K562 (cell line): ENCODE measurements around the gene KLF1. TPM values are rescaled to one million over a fixed set of nuclear protein-coding genes. Genes with fewer than 3 reads are reported as not detected.

Experiments
- ADNP ChIP-seq: fragments of 200-800 bp; sonication (Bioruptor generic); IDR thresholded peaks from 2 replicates; pipeline ENCODE4 v1.6.1; 2016; ENCODE audit warnings: missing genetic modification characterization, missing compliant biosample characterization
- ARID1B ChIP-seq: fragments of 450-650 bp; IDR thresholded peaks from 2 replicates; pipeline ENCODE4 v1.6.1; 2016; ENCODE audit warnings: antibody characterized with exemption, mild to moderate bottlenecking, inconsistent platforms
- CTBP1 ChIP-seq: fragments of 450-650 bp; IDR thresholded peaks from 2 replicates; pipeline ENCODE4 v1.6.1; 2016; ENCODE audit warnings: borderline replicate concordance
- DDX20 ChIP-seq: fragments of 450-650 bp; IDR thresholded peaks from 2 replicates; pipeline ENCODE4 v1.6.1; 2016; ENCODE audit warnings: missing genetic modification characterization, low read depth, mild to moderate bottlenecking, missing compliant biosample characterization, moderate library complexity
- GTF2F1 ChIP-seq: IDR thresholded peaks from 2 replicates; pipeline ENCODE4 v1.6.1; 2011; ENCODE audit warnings: low read depth, low read length, improper control_type of control experiment
- HNRNPK ChIP-seq: fragments of 200-400 bp; formaldehyde crosslinking; IDR thresholded peaks from one replicate; pipeline ENCODE4 v1.6.1; 2018; ENCODE audit warnings: mild to moderate bottlenecking, low read depth, low read length; ENCODE audit not compliant: poor library complexity, severe bottlenecking
- NELFE ChIP-seq: IDR thresholded peaks from 2 replicates; pipeline ENCODE4 v1.6.1; 2011; ENCODE audit warnings: mild to moderate bottlenecking; ENCODE audit not compliant: insufficient read depth, insufficient read length
- NFYB ChIP-seq: IDR thresholded peaks from 2 replicates; pipeline ENCODE4 v1.6.1; 2011; ENCODE audit warnings: mild to moderate bottlenecking, moderate library complexity; ENCODE audit not compliant: insufficient read length; ENCODE audit errors: extremely low read depth
- SLC30A9 ChIP-seq: fragments of 250-450 bp; sonication (Bioruptor Pico); IDR thresholded peaks from 2 replicates; pipeline ENCODE4 v1.8.0; 2022; ENCODE audit warnings: mild to moderate bottlenecking, moderate library complexity
- TEAD4 ChIP-seq, 2 experiments: sonication (generic) in 1 of 2; formaldehyde crosslinking in 1 of 2; IDR thresholded peaks; 2 replicates each; pipeline versions ENCODE4 v1.6.1 to v1.8.0; 2012 to 2022; ENCODE audit warnings: borderline replicate concordance in 1 of 2, inconsistent platforms in 1 of 2, low read length in 1 of 2, mild to moderate bottlenecking in 1 of 2, missing genetic modification reagents in 1 of 2
- TRIM28 ChIP-seq: fragments of 450-650 bp; IDR thresholded peaks from 2 replicates; pipeline ENCODE4 v1.6.1; 2017
- ZNF311 ChIP-seq: fragments of 250-450 bp; sonication (Bioruptor Pico); IDR thresholded peaks from 2 replicates; pipeline ENCODE4 v1.4.0; 2020; ENCODE audit warnings: mild to moderate bottlenecking, moderate library complexity
- ZNF551 ChIP-seq: fragments of 250-450 bp; sonication (Bioruptor Pico); IDR thresholded peaks from 2 replicates; pipeline ENCODE4 v1.5.0; 2021; ENCODE audit warnings: mild to moderate bottlenecking, moderate library complexity
- polyA plus RNA-seq, 8 experiments: library from polyadenylated mRNA; depleted of rRNA in 4 of 8; stranded (reverse) in 5 of 8; unstranded in 3 of 8; fragments of >200 nt; fragmentation: Nextera tagmentation in 2 of 8; fragmentation: Illumina TruSeq in 1 of 8; extraction: Ambion mirVana in 2 of 8; extraction: Trizol in 1 of 8; gene quantifications; 2 replicates each; pipeline versions ENCODE4 v1.2.1 to v1.2.3, GENCODE V29; 2011 to 2014; ENCODE audit warnings: inconsistent platforms in 1 of 8, missing spikeins in 1 of 8
- total RNA-seq, 7 experiments: library from RNA; depleted of rRNA in 6 of 7; stranded (reverse); fragments of >200 nt in 6 of 7; fragmentation: Illumina TruSeq in 2 of 7; extraction: Trizol in 2 of 7; gene quantifications; 2 replicates each; pipeline versions ENCODE4 v1.2.1 to v1.2.3, GENCODE V29; 2011 to 2021; ENCODE audit warnings: low replicate concordance in 1 of 7
- TF ChIP-seq, protein P1 (sequence below): fragments of 250-450 bp; sonication (Bioruptor Pico); IDR thresholded peaks from 2 replicates; pipeline ENCODE4 v1.5.0; 2022; ENCODE audit warnings: mild to moderate bottlenecking
- TF ChIP-seq, protein P2 (sequence below), 2 experiments: fragments of 450-650 bp; IDR thresholded peaks; 2 replicates each; pipeline ENCODE4 v1.6.1; 2016
- TF ChIP-seq, protein P3 (sequence below): IDR thresholded peaks from 3 replicates; pipeline ENCODE4 v1.6.1; 2011; ENCODE audit warnings: borderline replicate concordance, mild to moderate bottlenecking, moderate library complexity; ENCODE audit not compliant: insufficient read length; ENCODE audit errors: extremely low read depth
- TF ChIP-seq, protein P4 (sequence below): fragments of 250-450 bp; sonication (Bioruptor Pico); IDR thresholded peaks from 2 replicates; pipeline ENCODE4 v1.4.0; 2020; ENCODE audit warnings: mild to moderate bottlenecking, moderate library complexity
- TF ChIP-seq, protein P5 (sequence below): fragments of 250-450 bp; sonication (Bioruptor Pico); IDR thresholded peaks from 2 replicates; pipeline ENCODE4 v1.5.0; 2021; ENCODE audit warnings: mild to moderate bottlenecking, borderline replicate concordance

KLF1 gene
- total and polyA plus RNA-seq, 9 of the 15 experiments (the other 6 are each of a cell fraction or from before 2014, with no cell fraction given): 8.4 to 163 (median 47.3) TPM

DNA sequence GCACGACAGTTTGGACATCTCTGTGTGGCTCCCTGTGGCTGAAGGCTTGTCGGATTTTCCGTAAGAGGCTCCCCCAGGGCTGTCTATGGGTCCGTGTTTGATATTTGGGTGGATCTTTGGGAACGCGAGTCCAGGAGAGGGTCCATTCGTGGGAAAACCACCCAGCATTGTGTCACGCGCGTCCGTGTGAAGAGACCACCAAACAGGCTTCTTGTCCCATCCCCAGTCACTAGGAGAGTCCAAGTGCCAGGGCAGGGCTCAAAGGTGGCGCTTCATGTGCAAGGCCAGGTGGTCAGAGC is 2.4 kb downstream of the KLF1 start (continued):
- TF ChIP-seq, protein P1, sequence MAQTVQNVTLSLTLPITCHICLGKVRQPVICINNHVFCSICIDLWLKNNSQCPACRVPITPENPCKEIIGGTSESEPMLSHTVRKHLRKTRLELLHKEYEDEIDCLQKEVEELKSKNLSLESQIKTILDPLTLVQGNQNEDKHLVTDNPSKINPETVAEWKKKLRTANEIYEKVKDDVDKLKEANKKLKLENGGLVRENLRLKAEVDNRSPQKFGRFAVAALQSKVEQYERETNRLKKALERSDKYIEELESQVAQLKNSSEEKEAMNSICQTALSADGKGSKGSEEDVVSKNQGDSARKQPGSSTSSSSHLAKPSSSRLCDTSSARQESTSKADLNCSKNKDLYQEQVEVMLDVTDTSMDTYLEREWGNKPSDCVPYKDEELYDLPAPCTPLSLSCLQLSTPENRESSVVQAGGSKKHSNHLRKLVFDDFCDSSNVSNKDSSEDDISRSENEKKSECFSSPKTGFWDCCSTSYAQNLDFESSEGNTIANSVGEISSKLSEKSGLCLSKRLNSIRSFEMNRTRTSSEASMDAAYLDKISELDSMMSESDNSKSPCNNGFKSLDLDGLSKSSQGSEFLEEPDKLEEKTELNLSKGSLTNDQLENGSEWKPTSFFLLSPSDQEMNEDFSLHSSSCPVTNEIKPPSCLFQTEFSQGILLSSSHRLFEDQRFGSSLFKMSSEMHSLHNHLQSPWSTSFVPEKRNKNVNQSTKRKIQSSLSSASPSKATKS (CRISPR knock-in tag): no peak
- TF ChIP-seq ZNF551 (CRISPR knock-in tag): no peak
- TF ChIP-seq GTF2F1: no peak
- 0 out of 2 replicates have a peak, but pooled peaks have one; percentile 5 for TF ChIP-seq TEAD4 (IDR thresholded peaks at IDR 0.05; ENCODE audit: low read length)
- no peak for TF ChIP-seq TEAD4 (CRISPR knock-in tag; IDR thresholded peaks at IDR 0.05; ENCODE audit: borderline replicate concordance)
- no peak for TF ChIP-seq ZNF311
- TF ChIP-seq NELFE: no peak
- no peak for TF ChIP-seq ARID1B
- TF ChIP-seq SLC30A9 (CRISPR knock-in tag): no peak
- TF ChIP-seq HNRNPK: no peak
- TF ChIP-seq, protein P2, sequence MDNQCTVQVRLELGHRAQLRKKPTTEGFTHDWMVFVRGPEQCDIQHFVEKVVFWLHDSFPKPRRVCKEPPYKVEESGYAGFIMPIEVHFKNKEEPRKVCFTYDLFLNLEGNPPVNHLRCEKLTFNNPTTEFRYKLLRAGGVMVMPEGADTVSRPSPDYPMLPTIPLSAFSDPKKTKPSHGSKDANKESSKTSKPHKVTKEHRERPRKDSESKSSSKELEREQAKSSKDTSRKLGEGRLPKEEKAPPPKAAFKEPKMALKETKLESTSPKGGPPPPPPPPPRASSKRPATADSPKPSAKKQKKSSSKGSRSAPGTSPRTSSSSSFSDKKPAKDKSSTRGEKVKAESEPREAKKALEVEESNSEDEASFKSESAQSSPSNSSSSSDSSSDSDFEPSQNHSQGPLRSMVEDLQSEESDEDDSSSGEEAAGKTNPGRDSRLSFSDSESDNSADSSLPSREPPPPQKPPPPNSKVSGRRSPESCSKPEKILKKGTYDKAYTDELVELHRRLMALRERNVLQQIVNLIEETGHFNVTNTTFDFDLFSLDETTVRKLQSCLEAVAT (IDR thresholded peaks at IDR 0.05): no peak
- no peak for TF ChIP-seq ADNP
- no peak for TF ChIP-seq DDX20
- TF ChIP-seq NFYB: no peak
- TF ChIP-seq, protein P3, sequence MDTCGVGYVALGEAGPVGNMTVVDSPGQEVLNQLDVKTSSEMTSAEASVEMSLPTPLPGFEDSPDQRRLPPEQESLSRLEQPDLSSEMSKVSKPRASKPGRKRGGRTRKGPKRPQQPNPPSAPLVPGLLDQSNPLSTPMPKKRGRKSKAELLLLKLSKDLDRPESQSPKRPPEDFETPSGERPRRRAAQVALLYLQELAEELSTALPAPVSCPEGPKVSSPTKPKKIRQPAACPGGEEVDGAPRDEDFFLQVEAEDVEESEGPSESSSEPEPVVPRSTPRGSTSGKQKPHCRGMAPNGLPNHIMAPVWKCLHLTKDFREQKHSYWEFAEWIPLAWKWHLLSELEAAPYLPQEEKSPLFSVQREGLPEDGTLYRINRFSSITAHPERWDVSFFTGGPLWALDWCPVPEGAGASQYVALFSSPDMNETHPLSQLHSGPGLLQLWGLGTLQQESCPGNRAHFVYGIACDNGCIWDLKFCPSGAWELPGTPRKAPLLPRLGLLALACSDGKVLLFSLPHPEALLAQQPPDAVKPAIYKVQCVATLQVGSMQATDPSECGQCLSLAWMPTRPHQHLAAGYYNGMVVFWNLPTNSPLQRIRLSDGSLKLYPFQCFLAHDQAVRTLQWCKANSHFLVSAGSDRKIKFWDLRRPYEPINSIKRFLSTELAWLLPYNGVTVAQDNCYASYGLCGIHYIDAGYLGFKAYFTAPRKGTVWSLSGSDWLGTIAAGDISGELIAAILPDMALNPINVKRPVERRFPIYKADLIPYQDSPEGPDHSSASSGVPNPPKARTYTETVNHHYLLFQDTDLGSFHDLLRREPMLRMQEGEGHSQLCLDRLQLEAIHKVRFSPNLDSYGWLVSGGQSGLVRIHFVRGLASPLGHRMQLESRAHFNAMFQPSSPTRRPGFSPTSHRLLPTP: no peak
- TF ChIP-seq CTBP1: no peak
- TF ChIP-seq TRIM28: no peak
- TF ChIP-seq, protein P4, sequence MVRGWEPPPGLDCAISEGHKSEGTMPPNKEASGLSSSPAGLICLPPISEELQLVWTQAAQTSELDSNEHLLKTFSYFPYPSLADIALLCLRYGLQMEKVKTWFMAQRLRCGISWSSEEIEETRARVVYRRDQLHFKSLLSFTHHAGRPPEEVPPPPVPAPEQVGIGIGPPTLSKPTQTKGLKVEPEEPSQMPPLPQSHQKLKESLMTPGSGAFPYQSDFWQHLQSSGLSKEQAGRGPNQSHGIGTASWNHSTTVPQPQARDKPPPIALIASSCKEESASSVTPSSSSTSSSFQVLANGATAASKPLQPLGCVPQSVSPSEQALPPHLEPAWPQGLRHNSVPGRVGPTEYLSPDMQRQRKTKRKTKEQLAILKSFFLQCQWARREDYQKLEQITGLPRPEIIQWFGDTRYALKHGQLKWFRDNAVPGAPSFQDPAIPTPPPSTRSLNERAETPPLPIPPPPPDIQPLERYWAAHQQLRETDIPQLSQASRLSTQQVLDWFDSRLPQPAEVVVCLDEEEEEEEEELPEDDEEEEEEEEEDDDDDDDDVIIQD (CRISPR knock-in tag): no peak
- TF ChIP-seq, protein P5, sequence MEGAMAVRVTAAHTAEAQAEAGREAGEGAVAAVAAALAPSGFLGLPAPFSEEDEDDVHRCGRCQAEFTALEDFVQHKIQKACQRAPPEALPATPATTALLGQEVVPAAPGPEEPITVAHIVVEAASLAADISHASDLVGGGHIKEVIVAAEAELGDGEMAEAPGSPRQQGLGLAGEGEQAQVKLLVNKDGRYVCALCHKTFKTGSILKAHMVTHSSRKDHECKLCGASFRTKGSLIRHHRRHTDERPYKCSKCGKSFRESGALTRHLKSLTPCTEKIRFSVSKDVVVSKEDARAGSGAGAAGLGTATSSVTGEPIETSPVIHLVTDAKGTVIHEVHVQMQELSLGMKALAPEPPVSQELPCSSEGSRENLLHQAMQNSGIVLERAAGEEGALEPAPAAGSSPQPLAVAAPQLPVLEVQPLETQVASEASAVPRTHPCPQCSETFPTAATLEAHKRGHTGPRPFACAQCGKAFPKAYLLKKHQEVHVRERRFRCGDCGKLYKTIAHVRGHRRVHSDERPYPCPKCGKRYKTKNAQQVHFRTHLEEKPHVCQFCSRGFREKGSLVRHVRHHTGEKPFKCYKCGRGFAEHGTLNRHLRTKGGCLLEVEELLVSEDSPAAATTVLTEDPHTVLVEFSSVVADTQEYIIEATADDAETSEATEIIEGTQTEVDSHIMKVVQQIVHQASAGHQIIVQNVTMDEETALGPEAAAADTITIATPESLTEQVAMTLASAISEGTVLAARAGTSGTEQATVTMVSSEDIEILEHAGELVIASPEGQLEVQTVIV (CRISPR knock-in tag): no peak
